Right lobe of liver (tissue), 6 donors: ENCODE results near the gene R3HDM2. TPM values are rescaled to one million over a fixed set of nuclear protein-coding genes. Genes with fewer than 3 reads are reported as not detected.

Source experiments
- ATAC-seq, 4 donors: fragments of 200-7000 bp; cut with Tn5 transposase; one replicate each; pipeline ENCODE4 v1.9.1; 2020; ENCODE audit warnings: mild to moderate bottlenecking in 4 of 4, moderate library complexity in 4 of 4
- DNase-seq, 3 donors: peaks; one replicate each; pipeline ENCODE4 v3.0.0-alpha.2; 2020
- H3K27ac ChIP-seq, 3 donors: fragments of 200-600 bp; one replicate each; pipeline ENCODE4 v1.8.0; 2022
- H3K27me3 ChIP-seq, 2 donors: fragments of 200-600 bp; one replicate each; pipeline ENCODE4 v1.8.0; 2022
- H3K36me3 ChIP-seq, 4 donors: fragments of 200-600 bp; sonication (generic) in 1 of 4; one replicate each; pipeline versions ENCODE4 v1.5.1 to v1.8.0; 2017 to 2022; ENCODE audit warnings: control low read depth in 1 of 4
- H3K4me1 ChIP-seq, 4 donors: fragments of 200-600 bp; sonication (generic) in 1 of 4; one replicate each; pipeline versions ENCODE4 v1.5.1 to v1.8.0; 2017 to 2022; ENCODE audit warnings: control low read depth in 1 of 4
- H3K4me3 ChIP-seq, 3 donors: fragments of 200-600 bp; one replicate each; pipeline ENCODE4 v1.8.0; 2022
- H3K9me3 ChIP-seq, 4 donors: fragments of 200-600 bp; sonication (generic) in 1 of 4; one replicate each; pipeline versions ENCODE4 v1.5.1 to v1.8.0; 2017 to 2022; ENCODE audit warnings: control low read depth in 1 of 4
- POLR2A ChIP-seq: fragments of 450-650 bp; IDR thresholded peaks from one replicate; pipeline ENCODE4 v1.6.1; 2017; ENCODE audit warnings: antibody characterized with exemption, mild to moderate bottlenecking
- WGBS: methylation state at CpG from one replicate; pipeline ENCODE4 v1.1.6; 2018; ENCODE audit warnings: low coverage, low lambda C conversion rate; ENCODE audit not compliant: insufficient coverage; ENCODE audit errors: missing lambda C conversion rate; 5-methylcytosine and 5-hydroxymethylcytosine counted together
- intact Hi-C, 2 donors: fragments of 100-400 bp; cut with DNase I; formaldehyde crosslinking; loops; one replicate each; pipeline versions ENCODE4 v1.11.2 to v1.14.1; 2022
- total RNA-seq, 6 experiments: library from RNA; depleted of rRNA in 2 of 6; stranded (reverse); fragments of >200 nt in 2 of 6; fragmentation: NEBNext Ultra II Directional in 3 of 6; extraction: Animal tissue kit (Norgen Biotek cat#: 25700) in 3 of 6; gene quantifications; one replicate each; pipeline versions ENCODE4 v1.1.0 to v1.2.4, GENCODE V29; 2016 to 2023
- TF ChIP-seq, protein P1 (sequence below), 4 donors: fragments of 200-600 bp in 3 of 4; fragments of 450-650 bp in 1 of 4; IDR thresholded peaks; one replicate each; pipeline versions ENCODE4 v1.5.1 to v1.8.0; 2016 to 2022; ENCODE audit warnings: antibody characterized with exemption in 4 of 4, mild to moderate bottlenecking in 2 of 4
- donor health status: DM: no; HTN: yes; CAD: no.
- donor health status: DM: no; HTN: no; CAD: no.
- donor health status: DM: no; HTN: no; CAD: no.
- donor health status: DM: no; HTN: yes; CAD: no.
- donor health status: DM: no; HTN: yes; CAD: no.

Gene R3HDM2
- total RNA-seq, 6 experiments from 2014 or later, result 25.3 to 48.0 (median 35.9) TPM

DNA sequence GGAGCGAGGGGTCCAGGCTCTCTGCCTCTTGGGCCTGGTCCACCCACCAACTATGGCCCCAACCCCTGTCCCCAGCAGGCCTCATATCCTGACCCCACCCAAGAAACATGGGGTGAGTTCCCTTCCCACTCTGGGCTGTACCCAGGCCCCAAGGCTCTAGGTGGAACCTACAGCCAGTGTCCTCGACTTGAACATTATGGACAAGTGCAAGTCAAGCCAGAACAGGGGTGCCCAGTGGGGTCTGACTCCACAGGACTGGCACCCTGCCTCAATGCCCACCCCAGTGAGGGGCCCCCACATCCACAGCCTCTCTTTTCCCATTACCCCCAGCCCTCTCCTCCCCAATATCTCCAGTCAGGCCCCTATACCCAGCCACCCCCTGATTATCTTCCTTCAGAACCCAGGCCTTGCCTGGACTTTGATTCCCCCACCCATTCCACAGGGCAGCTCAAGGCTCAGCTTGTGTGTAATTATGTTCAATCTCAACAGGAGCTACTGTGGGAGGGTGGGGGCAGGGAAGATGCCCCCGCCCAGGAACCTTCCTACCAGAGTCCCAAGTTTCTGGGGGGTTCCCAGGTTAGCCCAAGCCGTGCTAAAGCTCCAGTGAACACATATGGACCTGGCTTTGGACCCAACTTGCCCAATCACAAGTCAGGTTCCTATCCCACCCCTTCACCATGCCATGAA is 40.3 kb upstream of the R3HDM2 start:
- intact Hi-C loops, result no loop called here
- Histone ChIP-seq H3K4me1 (peaks cover 0 to 10% (median 3%) of the 10 kb centered on the region in 4 donors), H3K4me3 (no peak overlapping the region), H3K36me3 (no peaks in the 10 kb centered on the region), H3K9me3 (no peaks in the 10 kb centered on the region), H3K27me3 (peaks cover 0 to 11% of the 10 kb centered on the region in 2 donors), H3K27ac (no peak overlapping the region)
- no peak for ATAC-seq
- WGBS, result 100% methylated on average over 2 of the region's 4 CpGs
- no peak for DNase-seq
- TF ChIP-seq, protein P1, sequence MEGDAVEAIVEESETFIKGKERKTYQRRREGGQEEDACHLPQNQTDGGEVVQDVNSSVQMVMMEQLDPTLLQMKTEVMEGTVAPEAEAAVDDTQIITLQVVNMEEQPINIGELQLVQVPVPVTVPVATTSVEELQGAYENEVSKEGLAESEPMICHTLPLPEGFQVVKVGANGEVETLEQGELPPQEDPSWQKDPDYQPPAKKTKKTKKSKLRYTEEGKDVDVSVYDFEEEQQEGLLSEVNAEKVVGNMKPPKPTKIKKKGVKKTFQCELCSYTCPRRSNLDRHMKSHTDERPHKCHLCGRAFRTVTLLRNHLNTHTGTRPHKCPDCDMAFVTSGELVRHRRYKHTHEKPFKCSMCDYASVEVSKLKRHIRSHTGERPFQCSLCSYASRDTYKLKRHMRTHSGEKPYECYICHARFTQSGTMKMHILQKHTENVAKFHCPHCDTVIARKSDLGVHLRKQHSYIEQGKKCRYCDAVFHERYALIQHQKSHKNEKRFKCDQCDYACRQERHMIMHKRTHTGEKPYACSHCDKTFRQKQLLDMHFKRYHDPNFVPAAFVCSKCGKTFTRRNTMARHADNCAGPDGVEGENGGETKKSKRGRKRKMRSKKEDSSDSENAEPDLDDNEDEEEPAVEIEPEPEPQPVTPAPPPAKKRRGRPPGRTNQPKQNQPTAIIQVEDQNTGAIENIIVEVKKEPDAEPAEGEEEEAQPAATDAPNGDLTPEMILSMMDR (IDR thresholded peaks at IDR 0.05), result no peak
- TF ChIP-seq POLR2A, result no peak

- TF ChIP-seq, protein P1 (IDR thresholded peaks at IDR 0.05), result no peak
- TF ChIP-seq POLR2A, result no peak
- peaks cover 0 to 6% of the 10 kb centered on the region in 2 donors for H3K27me3 ChIP-seq
- no peaks in the 10 kb centered on the region for H3K9me3 ChIP-seq
- no peak for DNase-seq
- H3K36me3 ChIP-seq, result no peaks in the 10 kb centered on the region
- WGBS, result 69% methylated on average over 4 of the region's 14 CpGs
- no peak overlapping the region for H3K27ac ChIP-seq
- peaks cover 0 to 4% (median under 1%) of the 10 kb centered on the region in 4 donors for H3K4me1 ChIP-seq
- H3K4me3 ChIP-seq, result no peak overlapping the region
- intact Hi-C loops, result no loop called here
- ATAC-seq, result no peak
Observed at GRCh38 chr12:57470286-57470969, 39.6 kb upstream of the R3HDM2 start.

GRCh38 chr12:57469296-57470164 is 38.7 kb upstream of the R3HDM2 start:
- ATAC-seq, result no peak
- no peak for DNase-seq
- no peak for TF ChIP-seq POLR2A
- TF ChIP-seq, protein P1 (IDR thresholded peaks at IDR 0.05), result no peak
- intact Hi-C loops, result no loop called here
- no peak overlapping the region for H3K4me3 ChIP-seq
- H3K4me1 ChIP-seq, result no peaks in the 10 kb centered on the region
- H3K36me3 ChIP-seq, result no peaks in the 10 kb centered on the region
- no peak overlapping the region for H3K27ac ChIP-seq
- no peaks in the 10 kb centered on the region for H3K27me3 ChIP-seq
- WGBS, result 73% methylated on average over 9 of the region's 10 CpGs
- H3K9me3 ChIP-seq, result no peaks in the 10 kb centered on the region

DNA sequence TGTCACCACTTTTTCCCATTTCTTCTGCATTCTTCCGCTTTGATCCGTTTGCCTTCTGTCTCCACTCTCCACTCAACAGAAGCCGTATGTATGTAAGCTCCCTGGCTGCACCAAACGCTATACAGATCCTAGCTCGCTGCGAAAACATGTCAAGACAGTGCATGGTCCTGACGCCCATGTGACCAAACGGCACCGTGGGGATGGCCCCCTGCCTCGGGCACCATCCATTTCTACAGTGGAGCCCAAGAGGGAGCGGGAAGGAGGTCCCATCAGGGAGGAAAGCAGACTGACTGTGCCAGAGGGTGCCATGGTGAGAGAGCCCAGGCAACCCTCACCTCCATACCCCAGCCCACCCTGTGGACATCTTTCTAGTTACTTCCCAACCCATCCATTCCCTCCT is 37.1 kb upstream of the R3HDM2 start:
- no peaks in the 10 kb centered on the region for H3K4me1 ChIP-seq
- no peaks in the 10 kb centered on the region for H3K27me3 ChIP-seq
- ATAC-seq (no peak), DNase-seq (no peak)
- 89% methylated on average over 9 of the region's 11 CpGs for WGBS
- no peak for TF ChIP-seq POLR2A
- TF ChIP-seq, protein P1 (IDR thresholded peaks at IDR 0.05), result no peak
- H3K9me3 ChIP-seq, result no peaks in the 10 kb centered on the region
- intact Hi-C loops, result no loop called here
- H3K36me3 ChIP-seq, result no peaks in the 10 kb centered on the region
- no peak overlapping the region for H3K27ac ChIP-seq
- no peak overlapping the region for H3K4me3 ChIP-seq
